HepG2 (cell line): Measurements from ENCODE around the gene BCDIN3D. TPM values are rescaled to one million over a fixed set of nuclear protein-coding genes. Genes with fewer than 3 reads are reported as not detected.

Experiments used
- ATAC-seq: fragments of 200-7000 bp; cut with Tn5 transposase; 3 replicates; pipeline ENCODE4 v1.9.1; 2020; ENCODE audit warnings: mild to moderate bottlenecking, moderate library complexity
- BruUV-seq: library from RNA; stranded (reverse); fragments of 400-500 nt; replicated peaks from 2 replicates; lab custom pipeline; 2021; lab: Mats Ljungman, UMichigan
- CTCF ChIA-PET: fragments of 300-600 bp; formaldehyde crosslinking; extraction: SDS; loops from one replicate; lab custom pipeline; 2021; ENCODE audit warnings: low total read pairs, inconsistent platforms, low intra/inter-chr PET ratio; lab: Yijun Ruan, JAX
- POLR2A ChIA-PET: fragments of 350-600 bp; sonication (Branson Sonifier 250); formaldehyde crosslinking; loops from one replicate; lab custom pipeline; 2020; ENCODE audit warnings: antibody characterized with exemption, inconsistent platforms; lab: Yijun Ruan, JAX
- DNase-seq: peaks from one replicate; pipeline ENCODE4 v3.0.0-alpha.2; 2015; ENCODE audit warnings: low spot score
- FAIRE-seq: peaks from 3 replicates; lab custom pipeline; 2011; peaks lifted over from hg19 to GRCh38; lab: Jason Lieb, UNC
- H2AFZ ChIP-seq: one replicate; pipeline ENCODE4 v1.6.1; 2011; ENCODE audit warnings: low read length, inconsistent platforms
- H3K27ac ChIP-seq: fragments of 300-600 bp; 3 replicates; pipeline ENCODE4 v1.8.0; 2011; ENCODE audit warnings: mixed run types, mild to moderate bottlenecking, mixed read lengths, low read length, inconsistent platforms; ENCODE audit not compliant: insufficient read depth; ENCODE audit errors: extremely low read length
- H3K27me3 ChIP-seq, 2 experiments: fragments of 200-600 bp in 1 of 2; 2 replicates in 1 of 2; 3 replicates in 1 of 2; pipeline versions ENCODE4 v1.6.0 to v1.8.0; 2011; ENCODE audit warnings: low read length in 2 of 2, mild to moderate bottlenecking in 2 of 2, moderate library complexity in 2 of 2, inconsistent platforms in 1 of 2; ENCODE audit not compliant: insufficient read depth in 2 of 2, control insufficient read depth in 1 of 2
- H3K36me3 ChIP-seq, 2 experiments: fragments of 200-600 bp in 1 of 2; replicated peaks in 1 of 2; 2 replicates in 1 of 2; 3 replicates in 1 of 2; pipeline versions ENCODE4 v1.5.1 to v1.8.0; 2011; ENCODE audit warnings: low read length in 2 of 2, inconsistent platforms in 1 of 2; ENCODE audit not compliant: insufficient read depth in 2 of 2, control insufficient read depth in 1 of 2
- H3K4me1 ChIP-seq: 2 replicates; pipeline ENCODE4 v1.5.1; 2012; ENCODE audit warnings: low read length, inconsistent platforms; ENCODE audit not compliant: insufficient read depth
- H3K4me2 ChIP-seq: 2 replicates; pipeline ENCODE4 v1.6.0; 2011; ENCODE audit warnings: low read depth, low read length, inconsistent platforms
- H3K4me3 ChIP-seq, 3 experiments: fragments of 200-600 bp in 1 of 3; sonication (generic), shearing (Covaris generic) in 1 of 3; replicated peaks in 1 of 3; 2 replicates each; pipeline ENCODE4 v1.5.1; 2011 to 2016; ENCODE audit warnings: low read length in 3 of 3, inconsistent platforms in 2 of 3, low read depth in 2 of 3, mild to moderate bottlenecking in 2 of 3, control low read depth in 1 of 3, mixed read lengths in 1 of 3; ENCODE audit not compliant: insufficient read depth in 1 of 3
- H3K79me2 ChIP-seq: one replicate; pipeline ENCODE4 v1.6.1; 2011; ENCODE audit warnings: low read length, inconsistent platforms; ENCODE audit not compliant: insufficient read depth
- H3K9ac ChIP-seq: 2 replicates; pipeline ENCODE4 v1.6.0; 2011; ENCODE audit warnings: mild to moderate bottlenecking, low read depth, low read length, inconsistent platforms; ENCODE audit not compliant: insufficient read depth
- H3K9me3 ChIP-seq: 2 replicates; pipeline ENCODE4 v1.5.1; 2012; ENCODE audit warnings: mild to moderate bottlenecking, low read length
- H4K20me1 ChIP-seq: 2 replicates; pipeline ENCODE4 v1.6.0; 2011; ENCODE audit warnings: inconsistent platforms, mild to moderate bottlenecking, low read length, moderate library complexity; ENCODE audit not compliant: insufficient read depth
- ARNT ChIP-seq: fragments of 450-650 bp; IDR thresholded peaks from 2 replicates; pipeline ENCODE4 v1.6.1; 2017
- BATF2 ChIP-seq: sonication (generic); formaldehyde crosslinking; IDR thresholded peaks from 2 replicates; pipeline ENCODE4 v1.8.0; 2022; ENCODE audit warnings: mild to moderate bottlenecking, missing genetic modification reagents, moderate library complexity
- ESRRA ChIP-seq: sonication (generic); formaldehyde crosslinking; IDR thresholded peaks from 2 replicates; pipeline ENCODE4 v1.5.1; 2020; ENCODE audit warnings: mild to moderate bottlenecking, low read depth, missing genetic modification reagents
- MATR3 ChIP-seq: sonication (generic); formaldehyde crosslinking; IDR thresholded peaks from 2 replicates; pipeline ENCODE4 v1.4.0; 2020; ENCODE audit warnings: missing genetic modification reagents
- NBN ChIP-seq: fragments of 450-650 bp; conservative IDR thresholded peaks from 2 replicates; pipeline ENCODE4 v1.6.1; 2017
- NFKB2 ChIP-seq: sonication (generic); formaldehyde crosslinking; IDR thresholded peaks from 2 replicates; pipeline ENCODE4 v1.4.0; 2020; ENCODE audit warnings: missing genetic modification reagents, borderline replicate concordance
- PBX2 ChIP-seq: IDR thresholded peaks from 2 replicates; pipeline ENCODE4 v1.6.1; 2016; ENCODE audit warnings: control low read depth
- TFAP4 ChIP-seq: sonication (generic); IDR thresholded peaks from 2 replicates; pipeline ENCODE4 v1.6.1; 2016; ENCODE audit warnings: low read depth, borderline replicate concordance
- TOE1 ChIP-seq: sonication (generic); formaldehyde crosslinking; IDR thresholded peaks from 2 replicates; pipeline ENCODE4 v1.4.0; 2020; ENCODE audit warnings: mild to moderate bottlenecking, missing genetic modification reagents
- TOPORS ChIP-seq: sonication (generic); formaldehyde crosslinking; IDR thresholded peaks from 2 replicates; pipeline ENCODE4 v1.8.0; 2023; ENCODE audit warnings: mild to moderate bottlenecking, missing genetic modification reagents
- ZFP91 ChIP-seq: sonication (generic); formaldehyde crosslinking; IDR thresholded peaks from 2 replicates; pipeline ENCODE4 v1.9.0; 2022; ENCODE audit warnings: missing genetic modification reagents, mild to moderate bottlenecking, borderline replicate concordance
- ZNF605 ChIP-seq: sonication (generic); formaldehyde crosslinking; IDR thresholded peaks from 2 replicates; pipeline ENCODE4 v1.8.0; 2022; ENCODE audit warnings: mild to moderate bottlenecking, missing genetic modification reagents
- ZNF629 ChIP-seq: sonication (generic); formaldehyde crosslinking; conservative IDR thresholded peaks from 2 replicates; pipeline ENCODE4 v1.5.0; 2020; ENCODE audit warnings: missing genetic modification reagents
- ZNF749 ChIP-seq: sonication (generic); formaldehyde crosslinking; IDR thresholded peaks from 2 replicates; pipeline ENCODE4 v1.8.0; 2022; ENCODE audit warnings: mild to moderate bottlenecking, missing genetic modification reagents, moderate library complexity, borderline replicate concordance
- WGBS: methylation state at CpG from one replicate; pipeline ENCODE4 v1.1.6; 2017; ENCODE audit warnings: low lambda C conversion rate; 5-methylcytosine and 5-hydroxymethylcytosine counted together
- in situ Hi-C: cut with HindIII; loops from 2 replicates; pipeline ENCODE4 v1.10.0; 2017; ENCODE audit warnings: low pct_unique_long_range_greater_than_20kb; ENCODE audit not compliant: extremely low pct_ligation_motif_present
- intact Hi-C: fragments of 100-400 bp; cut with micrococcal nuclease; formaldehyde crosslinking; loops from one replicate; pipeline ENCODE4 v1.10.0; 2022; ENCODE audit not compliant: unreplicated experiment
- polyA plus RNA-seq, 8 experiments: library from polyadenylated mRNA; depleted of rRNA in 3 of 8; stranded (reverse) in 7 of 8; unstranded in 1 of 8; fragments of >200 nt; fragmentation: Illumina TruSeq in 4 of 8; extraction: Trizol in 4 of 8; gene quantifications; 2 replicates each; pipeline versions ENCODE4 v1.2.1 to v1.2.3, GENCODE V29; 2011 to 2016; ENCODE audit warnings: low read depth in 4 of 8, missing spikeins in 1 of 8, mixed read lengths in 1 of 8; ENCODE audit not compliant: insufficient read depth in 1 of 8
- total RNA-seq, 5 experiments: library from RNA; depleted of rRNA; stranded (reverse); fragments of >200 nt; fragmentation: Illumina TruSeq; extraction: Trizol; gene quantifications; 2 replicates each; pipeline ENCODE4 v1.2.3, GENCODE V29; 2016; ENCODE audit warnings: low read depth in 1 of 5

The BCDIN3D gene
- total and polyA plus RNA-seq, 2 of the 13 experiments (the other 11 are each of a cell fraction or from before 2014, with no cell fraction given): 2.2 to 2.5 TPM

- Histone ChIP-seq H3K36me3 (peaks cover 0 to 4% of the 10 kb centered on the region in 2 experiments; a peak in 1 of 5 replicates), H4K20me1 (peaks cover 13% of the 10 kb centered on the region), H3K27ac (no peak overlapping the region), H3K4me2 (no peak overlapping the region), H3K9ac (no peak overlapping the region), H3K27me3 (no peaks in the 10 kb centered on the region; a peak in 1 of 5 replicates), H3K9me3 (no peaks in the 10 kb centered on the region), H3K79me2 (peaks cover 30% of the 10 kb centered on the region), H3K4me1 (peaks cover 64% of the 10 kb centered on the region), H2AFZ (no peak overlapping the region), H3K4me3 (no peak overlapping the region)
- FAIRE-seq: no peak
- DNase-seq: no peak
- ChIA-PET POLR2A (no interaction called here), CTCF (no interaction called here)
- ATAC-seq: no peak
- no TSS peak for BruUV-seq
- in situ Hi-C loops (loop anchor here (5.0 kb wide), 1 partner anchor 33 kb away; no protein-coding TSS in a partner anchor), intact Hi-C loops (no loop called here)
- 99% methylated on average over 4 of the region's 4 CpGs for WGBS
- no peak for TF ChIP-seq TOPORS (CRISPR knock-in tag)
- no peak for TF ChIP-seq ARNT
- TF ChIP-seq ZNF605: no peak
- TF ChIP-seq ZNF629 (CRISPR knock-in tag): no peak
- TF ChIP-seq MATR3: no peak
Observed at GRCh38 chr12:49824895-49825294, 18.0 kb downstream of the BCDIN3D start.

- H4K20me1 ChIP-seq: peaks cover 14% of the 10 kb centered on the region
- no TSS peak for BruUV-seq
- no peaks in the 10 kb centered on the region; a peak in 1 of 5 replicates for H3K27me3 ChIP-seq
- ChIA-PET POLR2A (no interaction called here), CTCF (no interaction called here)
- in situ Hi-C loops (no loop called here), intact Hi-C loops (no loop called here)
- peaks cover 0 to 4% of the 10 kb centered on the region in 2 experiments; a peak in 1 of 5 replicates for H3K36me3 ChIP-seq
- no peaks in the 10 kb centered on the region for H3K9me3 ChIP-seq
- FAIRE-seq (no peak), DNase-seq (no peak), ATAC-seq (no peak)
- no peak overlapping the region for H3K9ac ChIP-seq
- H3K4me1 ChIP-seq: peaks cover 62% of the 10 kb centered on the region
- H3K4me2 ChIP-seq: no peak overlapping the region
- H3K4me3 ChIP-seq: no peak overlapping the region
- 95% methylated on average over 8 of the region's 8 CpGs for WGBS
- H3K27ac ChIP-seq: no peak overlapping the region
- no peak overlapping the region for H2AFZ ChIP-seq
- H3K79me2 ChIP-seq: peaks cover 30% of the 10 kb centered on the region
- TF ChIP-seq NBN: no peak
- TF ChIP-seq BATF2: no peak
- TF ChIP-seq TOE1 (CRISPR knock-in tag): no peak
- TF ChIP-seq TFAP4: no peak
- TF ChIP-seq NFKB2 (CRISPR knock-in tag): no peak
- TF ChIP-seq PBX2 (CRISPR knock-in tag): no peak
- no peak for TF ChIP-seq ZFP91 (CRISPR knock-in tag)
- no peak for TF ChIP-seq ESRRA (CRISPR knock-in tag)
- no peak for TF ChIP-seq ZNF749 (CRISPR knock-in tag)
Observed at GRCh38 chr12:49824416-49824815, 18.5 kb downstream of the BCDIN3D start.
